DOHH2 (cell line): ENCODE data around the gene GMPR2.

ENCODE experiments used
- H3F3A ChIP-seq: fragments of 200-600 bp; sonication (generic), shearing (Covaris generic); 2 replicates; pipeline ENCODE4 v1.6.0; 2016; ENCODE audit warnings: antibody characterized with exemption, mild to moderate bottlenecking; ENCODE audit not compliant: control insufficient read depth, insufficient read depth
- H3K27ac ChIP-seq: fragments of 200-600 bp; sonication (generic); 2 replicates; pipeline ENCODE4 v1.5.1; 2014; ENCODE audit warnings: low read depth, mild to moderate bottlenecking, low read length, moderate library complexity
- H3K27me3 ChIP-seq: fragments of 200-600 bp; sonication (generic); 2 replicates; pipeline ENCODE4 v1.6.1; 2014; ENCODE audit warnings: mild to moderate bottlenecking, low read length, mixed read lengths; ENCODE audit not compliant: control insufficient read depth
- H3K36me3 ChIP-seq: fragments of 200-600 bp; sonication (generic); 2 replicates; pipeline ENCODE4 v1.6.1; 2014; ENCODE audit warnings: mild to moderate bottlenecking, low read length, moderate library complexity, mixed read lengths; ENCODE audit not compliant: control insufficient read depth
- H3K4me1 ChIP-seq: fragments of 200-600 bp; sonication (generic); 2 replicates; pipeline ENCODE4 v1.6.1; 2014; ENCODE audit warnings: mild to moderate bottlenecking, low read length, mixed read lengths; ENCODE audit not compliant: control insufficient read depth
- H3K4me2 ChIP-seq: fragments of 200-600 bp; sonication (generic); 2 replicates; pipeline ENCODE4 v1.6.0; 2014; ENCODE audit warnings: mild to moderate bottlenecking, low read length, moderate library complexity
- H3K4me3 ChIP-seq: fragments of 200-600 bp; sonication (generic); 2 replicates; pipeline ENCODE4 v1.5.1; 2014; ENCODE audit warnings: mild to moderate bottlenecking, low read length, mixed read lengths
- H3K79me2 ChIP-seq: fragments of 200-600 bp; sonication (generic); 2 replicates; pipeline ENCODE4 v1.6.1; 2014; ENCODE audit warnings: mild to moderate bottlenecking, low read length, mixed read lengths; ENCODE audit not compliant: control insufficient read depth
- H3K9me2 ChIP-seq: fragments of 200-600 bp; sonication (generic); replicated peaks from 2 replicates; pipeline ENCODE4 v1.6.1; 2014; ENCODE audit warnings: mild to moderate bottlenecking, low read length, mixed read lengths; ENCODE audit not compliant: control insufficient read depth
- H3K9me3 ChIP-seq: fragments of 200-600 bp; sonication (generic); 2 replicates; pipeline ENCODE4 v1.6.1; 2014; ENCODE audit warnings: antibody characterized with exemption, low read length, mixed read lengths; ENCODE audit not compliant: control insufficient read depth, insufficient read depth
- H4K20me1 ChIP-seq: fragments of 200-600 bp; sonication (generic); 2 replicates; pipeline ENCODE4 v1.6.0; 2014; ENCODE audit warnings: low read depth, mild to moderate bottlenecking, antibody characterized with exemption, low read length, moderate library complexity; ENCODE audit not compliant: control insufficient read depth, insufficient read depth
- EZH2phosphoT487 ChIP-seq: fragments of 200-600 bp; sonication (generic); IDR thresholded peaks from 2 replicates; pipeline ENCODE4 v1.6.1; 2017; ENCODE audit warnings: borderline replicate concordance, mild to moderate bottlenecking, antibody characterized with exemption, low read length, moderate library complexity, mixed read lengths
- TF ChIP-seq, protein P1 (sequence below): fragments of 200-600 bp; sonication (generic); IDR thresholded peaks from one replicate; pipeline ENCODE4 v1.5.1; 2014; ENCODE audit warnings: antibody characterized with exemption, mild to moderate bottlenecking, low read depth, low read length; ENCODE audit not compliant: poor library complexity, severe bottlenecking

Gene GMPR2

DNA sequence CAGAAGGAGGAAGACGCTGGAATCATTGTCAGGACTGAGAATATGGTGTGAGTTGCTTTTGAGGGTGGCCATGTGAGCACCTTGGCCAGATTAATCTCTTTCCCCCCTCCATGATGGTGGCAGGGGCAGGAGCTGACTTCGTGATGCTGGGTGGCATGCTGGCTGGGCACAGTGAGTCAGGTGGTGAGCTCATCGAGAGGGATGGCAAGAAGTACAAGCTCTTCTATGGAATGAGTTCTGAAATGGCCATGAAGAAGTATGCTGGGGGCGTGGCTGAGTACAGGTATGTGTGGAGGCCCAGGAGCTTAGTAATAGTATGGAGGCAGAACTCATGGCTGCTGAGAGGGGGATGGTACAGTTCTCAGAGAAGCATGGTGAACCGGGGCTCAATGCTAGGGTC lies 5.4 kb downstream of the GMPR2 start:
- peaks cover 76% of the 10 kb centered on the region for H3K36me3 ChIP-seq

DNA sequence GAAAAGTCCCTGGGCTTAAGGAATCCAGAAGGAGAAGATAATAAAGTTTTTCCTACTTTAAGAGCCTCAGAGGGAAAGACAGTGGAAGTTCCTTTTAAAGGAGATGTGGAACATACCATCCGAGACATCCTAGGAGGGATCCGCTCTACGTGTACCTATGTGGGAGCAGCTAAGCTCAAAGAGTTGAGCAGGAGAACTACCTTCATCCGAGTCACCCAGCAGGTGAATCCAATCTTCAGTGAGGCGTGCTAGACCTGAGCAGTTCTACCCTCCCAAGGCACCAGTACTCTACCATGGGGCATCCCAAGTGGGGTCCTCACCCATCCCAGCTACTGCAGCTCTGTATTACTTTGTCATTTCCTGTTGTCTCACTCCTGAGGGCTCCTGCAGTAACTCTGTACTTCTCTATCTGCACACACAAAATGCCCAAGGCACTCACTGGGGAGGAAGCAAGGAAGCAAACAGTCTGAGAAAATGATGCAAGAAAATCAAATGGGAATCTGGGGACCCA lies 5.9 kb downstream of the GMPR2 start:
- Histone ChIP-seq H3K9me3 (no peaks in the 10 kb centered on the region), H3K27me3 (no peaks in the 10 kb centered on the region), H3K79me2 (peaks cover 35% of the 10 kb centered on the region), H3K36me3 (peaks cover 76% of the 10 kb centered on the region), H4K20me1 (no peaks in the 10 kb centered on the region), H3K4me2 (no peak overlapping the region), H3K9me2 (no peaks in the 10 kb centered on the region), H3K4me1 (peaks cover 37% of the 10 kb centered on the region), H3K4me3 (no peak overlapping the region), H3F3A (peaks cover 3% of the 10 kb centered on the region; the same call in 1 of the 2 replicates), H3K27ac (no peak overlapping the region)
- no peak for TF ChIP-seq EZH2phosphoT487

More for the DNA sequence above, 5.4 kb downstream of the GMPR2 start:
- no peaks in the 10 kb centered on the region for H3K27me3 ChIP-seq
- H3K4me3 ChIP-seq, result no peak overlapping the region
- no peaks in the 10 kb centered on the region for H4K20me1 ChIP-seq
- peaks cover 3% of the 10 kb centered on the region; the same call in 1 of the 2 replicates for H3F3A ChIP-seq
- no peak for TF ChIP-seq EZH2phosphoT487
- TF ChIP-seq, protein P1, sequence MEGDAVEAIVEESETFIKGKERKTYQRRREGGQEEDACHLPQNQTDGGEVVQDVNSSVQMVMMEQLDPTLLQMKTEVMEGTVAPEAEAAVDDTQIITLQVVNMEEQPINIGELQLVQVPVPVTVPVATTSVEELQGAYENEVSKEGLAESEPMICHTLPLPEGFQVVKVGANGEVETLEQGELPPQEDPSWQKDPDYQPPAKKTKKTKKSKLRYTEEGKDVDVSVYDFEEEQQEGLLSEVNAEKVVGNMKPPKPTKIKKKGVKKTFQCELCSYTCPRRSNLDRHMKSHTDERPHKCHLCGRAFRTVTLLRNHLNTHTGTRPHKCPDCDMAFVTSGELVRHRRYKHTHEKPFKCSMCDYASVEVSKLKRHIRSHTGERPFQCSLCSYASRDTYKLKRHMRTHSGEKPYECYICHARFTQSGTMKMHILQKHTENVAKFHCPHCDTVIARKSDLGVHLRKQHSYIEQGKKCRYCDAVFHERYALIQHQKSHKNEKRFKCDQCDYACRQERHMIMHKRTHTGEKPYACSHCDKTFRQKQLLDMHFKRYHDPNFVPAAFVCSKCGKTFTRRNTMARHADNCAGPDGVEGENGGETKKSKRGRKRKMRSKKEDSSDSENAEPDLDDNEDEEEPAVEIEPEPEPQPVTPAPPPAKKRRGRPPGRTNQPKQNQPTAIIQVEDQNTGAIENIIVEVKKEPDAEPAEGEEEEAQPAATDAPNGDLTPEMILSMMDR, result no peak
- no peak overlapping the region for H3K27ac ChIP-seq
- H3K9me2 ChIP-seq, result no peaks in the 10 kb centered on the region
- no peaks in the 10 kb centered on the region for H3K9me3 ChIP-seq
- H3K4me1 ChIP-seq, result peaks cover 37% of the 10 kb centered on the region
- peaks cover 40% of the 10 kb centered on the region for H3K79me2 ChIP-seq
- no peak overlapping the region for H3K4me2 ChIP-seq

DNA sequence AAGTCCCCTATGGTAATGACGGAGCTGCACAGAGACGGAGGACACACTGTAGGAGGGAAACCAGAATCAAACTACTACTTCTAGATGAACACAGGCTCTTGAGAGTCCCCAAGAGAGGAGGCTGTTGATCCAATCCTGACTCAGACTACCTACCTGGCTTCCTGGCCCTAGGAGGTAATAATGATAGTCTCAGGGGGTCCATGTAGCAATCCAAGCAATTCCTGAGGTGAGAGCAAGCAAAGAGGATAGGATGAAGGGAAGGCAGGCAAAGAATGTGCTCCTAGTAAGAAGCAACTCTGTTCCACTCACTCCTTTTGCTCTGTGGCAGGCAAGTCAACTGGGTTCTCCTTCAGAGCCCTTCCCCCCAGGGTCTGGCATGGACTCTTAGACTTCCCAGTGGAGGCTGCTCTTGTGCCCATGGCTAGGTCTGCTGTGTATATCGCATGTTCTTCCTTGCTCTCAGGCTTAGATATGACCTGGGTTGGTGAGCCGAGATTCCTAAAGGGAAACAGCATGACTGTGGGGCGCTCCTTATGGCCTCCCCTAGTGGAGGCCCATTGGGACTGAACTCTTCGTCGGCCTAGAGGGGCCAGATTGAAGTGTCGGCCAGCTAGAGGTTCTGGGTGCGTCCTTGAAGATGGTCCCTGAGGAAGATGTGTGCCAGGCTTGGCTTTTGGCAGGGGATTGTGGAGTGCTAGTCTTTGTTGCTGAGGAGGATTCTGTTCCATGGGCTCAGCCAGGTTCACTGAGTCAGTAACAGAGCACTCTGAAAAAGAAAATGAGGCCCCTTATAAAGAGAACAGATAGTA lies 7.6 kb downstream of the GMPR2 start:
- Histone ChIP-seq H3K27me3 (no peaks in the 10 kb centered on the region), H3K9me2 (no peaks in the 10 kb centered on the region), H4K20me1 (no peaks in the 10 kb centered on the region), H3K36me3 (peaks cover 60% of the 10 kb centered on the region), H3K4me3 (no peak overlapping the region), H3K27ac (no peak overlapping the region), H3K9me3 (no peaks in the 10 kb centered on the region), H3K4me1 (peaks cover 25% of the 10 kb centered on the region), H3K4me2 (peak overlapping the region; percentile 86), H3F3A (peaks cover 3% of the 10 kb centered on the region), H3K79me2 (peaks cover 18% of the 10 kb centered on the region)
- no peak for TF ChIP-seq EZH2phosphoT487
- TF ChIP-seq, protein P1, result no peak

DNA sequence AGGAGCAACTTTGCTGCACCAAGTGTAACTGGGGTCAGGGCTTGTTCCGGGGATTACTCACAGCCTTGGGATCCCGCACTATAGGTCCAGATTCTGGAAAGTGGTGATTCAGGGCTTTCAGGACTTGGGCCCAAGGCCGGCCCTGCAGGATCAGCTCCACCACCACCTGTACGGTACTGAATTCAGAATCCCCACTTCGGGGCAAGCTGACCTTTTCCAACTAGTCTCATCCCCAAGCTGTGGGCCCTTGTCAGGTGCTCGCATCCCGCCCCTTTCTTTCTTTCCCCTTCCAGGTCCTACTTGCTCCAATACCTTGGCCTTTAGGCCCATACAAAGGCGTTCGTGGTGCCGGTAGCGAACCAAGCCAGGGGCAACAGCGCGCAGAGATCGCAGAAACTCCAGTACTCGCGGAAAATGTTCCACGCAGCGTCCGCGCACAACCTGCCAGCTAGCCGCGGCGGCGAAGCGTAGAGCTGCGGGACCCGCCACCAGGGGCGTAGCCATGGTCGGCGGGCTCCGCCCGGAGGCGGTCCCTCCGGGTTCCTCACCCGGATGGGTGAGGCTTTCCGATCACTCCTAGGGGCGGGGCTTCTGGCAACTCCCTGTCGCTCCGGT lies 9.2 kb downstream of the GMPR2 start:
- Histone ChIP-seq H3K4me1 (peaks cover 25% of the 10 kb centered on the region), H3K9me2 (no peaks in the 10 kb centered on the region), H3K27ac (peak overlapping the region; percentile 86), H3K4me2 (peak overlapping the region; percentile 86), H3K9me3 (no peaks in the 10 kb centered on the region), H3K79me2 (peaks cover 17% of the 10 kb centered on the region), H3K36me3 (peaks cover 44% of the 10 kb centered on the region), H3F3A (peaks cover 3% of the 10 kb centered on the region), H4K20me1 (no peaks in the 10 kb centered on the region), H3K4me3 (peak overlapping the region; percentile 88), H3K27me3 (no peaks in the 10 kb centered on the region)
- TF ChIP-seq EZH2phosphoT487, result no peak
- TF ChIP-seq, protein P1, result no peak
